Measurements from ENCODE around the gene PRICKLE1. TPM values are rescaled to one million over a fixed set of nuclear protein-coding genes. Genes with fewer than 3 reads are reported as not detected.

PRICKLE1 gene
- total RNA-seq, 1 experiment from 2014 or later, result 7.0 TPM

DNA sequence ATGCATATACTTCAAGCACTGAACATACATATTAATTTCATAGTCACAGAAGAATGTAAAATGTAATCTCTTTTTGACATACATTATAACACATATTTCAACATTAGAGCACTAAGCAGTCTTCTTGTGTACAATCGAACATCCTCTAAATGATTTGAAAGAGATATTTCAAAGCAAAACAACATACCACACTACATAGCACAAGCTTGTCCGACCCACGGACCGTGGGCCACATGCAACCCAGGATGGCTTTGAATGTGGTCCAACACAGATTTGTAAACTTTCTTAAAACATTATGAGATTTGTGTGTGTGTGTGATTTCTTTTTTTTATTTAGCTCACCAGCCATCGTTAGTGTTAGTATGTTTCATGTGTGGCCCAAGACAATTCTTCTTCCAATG lies 7.0 kb downstream of the PRICKLE1 start:
- 0 out of 2 replicates have a peak, but pooled peaks cover 5% of the 10 kb centered on the region for H3K4me1 ChIP-seq (replicated peaks; ENCODE audit: insufficient read depth)
- no peaks in the 10 kb centered on the region for H3K79me2 ChIP-seq (ENCODE audit: low read depth)
- TF ChIP-seq, protein P1, sequence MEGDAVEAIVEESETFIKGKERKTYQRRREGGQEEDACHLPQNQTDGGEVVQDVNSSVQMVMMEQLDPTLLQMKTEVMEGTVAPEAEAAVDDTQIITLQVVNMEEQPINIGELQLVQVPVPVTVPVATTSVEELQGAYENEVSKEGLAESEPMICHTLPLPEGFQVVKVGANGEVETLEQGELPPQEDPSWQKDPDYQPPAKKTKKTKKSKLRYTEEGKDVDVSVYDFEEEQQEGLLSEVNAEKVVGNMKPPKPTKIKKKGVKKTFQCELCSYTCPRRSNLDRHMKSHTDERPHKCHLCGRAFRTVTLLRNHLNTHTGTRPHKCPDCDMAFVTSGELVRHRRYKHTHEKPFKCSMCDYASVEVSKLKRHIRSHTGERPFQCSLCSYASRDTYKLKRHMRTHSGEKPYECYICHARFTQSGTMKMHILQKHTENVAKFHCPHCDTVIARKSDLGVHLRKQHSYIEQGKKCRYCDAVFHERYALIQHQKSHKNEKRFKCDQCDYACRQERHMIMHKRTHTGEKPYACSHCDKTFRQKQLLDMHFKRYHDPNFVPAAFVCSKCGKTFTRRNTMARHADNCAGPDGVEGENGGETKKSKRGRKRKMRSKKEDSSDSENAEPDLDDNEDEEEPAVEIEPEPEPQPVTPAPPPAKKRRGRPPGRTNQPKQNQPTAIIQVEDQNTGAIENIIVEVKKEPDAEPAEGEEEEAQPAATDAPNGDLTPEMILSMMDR (conservative IDR thresholded peaks at IDR 0.05), result no peak
- TF ChIP-seq EZH2 (IDR thresholded peaks at IDR 0.05; ENCODE audit: low read depth), result no peak
- no peak for DNase-seq
- H3K36me3 ChIP-seq (ENCODE audit: low read depth), result no peaks in the 10 kb centered on the region
- no peak overlapping the region for H2AFZ ChIP-seq
- CTCF ChIA-PET, result no interaction called here
- no TSS peak for BruUV-seq (replicated peaks)
- no peaks in the 10 kb centered on the region for H3K27me3 ChIP-seq (ENCODE audit: insufficient read depth, low read depth)
- H3K4me2 ChIP-seq, result no peak overlapping the region
- H3K9me3 ChIP-seq (ENCODE audit: insufficient read depth, low read depth), result no peaks in the 10 kb centered on the region
- H3K4me3 ChIP-seq, result no peak overlapping the region
- H3K9me2 ChIP-seq (ENCODE audit: insufficient read depth), result no peaks in the 10 kb centered on the region
- intact Hi-C loops (cut with micrococcal nuclease; ENCODE audit: unreplicated experiment), result no loop called here
- no peak overlapping the region for H3K27ac ChIP-seq
- no peaks in the 10 kb centered on the region for H3F3A ChIP-seq (ENCODE audit: insufficient read depth, low read depth)
- no peaks in the 10 kb centered on the region for H4K20me1 ChIP-seq (ENCODE audit: insufficient read depth)
- POLR2A ChIA-PET (ENCODE audit: unreplicated experiment), result interaction anchor here (0.7 kb wide), 1 partner anchor 16 kb away, joined by 4 read pairs; no protein-coding TSS in a partner anchor

DNA sequence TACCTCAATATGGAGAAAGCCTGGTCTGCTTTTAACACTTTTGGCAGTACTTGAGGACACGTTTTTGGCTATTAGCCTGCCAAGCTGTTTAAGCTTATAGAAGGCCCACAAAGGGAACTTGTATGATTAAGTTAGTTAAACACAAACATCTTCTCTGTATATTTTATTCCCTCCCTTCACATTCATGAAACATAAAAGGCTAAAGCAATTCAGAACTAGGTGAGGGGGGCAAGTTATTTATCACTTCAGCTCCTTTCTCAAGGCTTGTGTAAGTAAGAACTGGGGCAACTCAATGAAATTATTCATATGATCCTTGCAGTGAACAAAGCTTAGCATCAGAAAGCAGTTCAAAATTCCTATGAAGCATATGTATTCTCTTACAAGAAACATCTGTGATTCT lies 7.5 kb downstream of the PRICKLE1 start:
- intact Hi-C loops (cut with micrococcal nuclease; ENCODE audit: unreplicated experiment), result no loop called here
- no peaks in the 10 kb centered on the region for H3K79me2 ChIP-seq (ENCODE audit: low read depth)
- H3F3A ChIP-seq (ENCODE audit: insufficient read depth, low read depth), result no peaks in the 10 kb centered on the region
- no peaks in the 10 kb centered on the region for H3K9me3 ChIP-seq (ENCODE audit: insufficient read depth, low read depth)
- H3K4me2 ChIP-seq, result no peak overlapping the region
- H3K36me3 ChIP-seq (ENCODE audit: low read depth), result no peaks in the 10 kb centered on the region
- no peak overlapping the region for H2AFZ ChIP-seq
- no TSS peak for BruUV-seq (replicated peaks)
- no peak overlapping the region for H3K4me3 ChIP-seq
- H3K27ac ChIP-seq, result no peak overlapping the region
- 0 out of 2 replicates have a peak, but pooled peaks cover under 1% of the 10 kb centered on the region for H3K4me1 ChIP-seq (replicated peaks; ENCODE audit: insufficient read depth)
- no peaks in the 10 kb centered on the region for H4K20me1 ChIP-seq (ENCODE audit: insufficient read depth)
- no peaks in the 10 kb centered on the region for H3K27me3 ChIP-seq (ENCODE audit: insufficient read depth, low read depth)
- ChIA-PET CTCF (no interaction called here), POLR2A (ENCODE audit: unreplicated experiment) (no interaction called here)
- TF ChIP-seq, protein P1 (conservative IDR thresholded peaks at IDR 0.05), result no peak
- no peak for TF ChIP-seq EZH2 (IDR thresholded peaks at IDR 0.05; ENCODE audit: low read depth)
- no peaks in the 10 kb centered on the region for H3K9me2 ChIP-seq (ENCODE audit: insufficient read depth)
- DNase-seq, result no peak

DNA sequence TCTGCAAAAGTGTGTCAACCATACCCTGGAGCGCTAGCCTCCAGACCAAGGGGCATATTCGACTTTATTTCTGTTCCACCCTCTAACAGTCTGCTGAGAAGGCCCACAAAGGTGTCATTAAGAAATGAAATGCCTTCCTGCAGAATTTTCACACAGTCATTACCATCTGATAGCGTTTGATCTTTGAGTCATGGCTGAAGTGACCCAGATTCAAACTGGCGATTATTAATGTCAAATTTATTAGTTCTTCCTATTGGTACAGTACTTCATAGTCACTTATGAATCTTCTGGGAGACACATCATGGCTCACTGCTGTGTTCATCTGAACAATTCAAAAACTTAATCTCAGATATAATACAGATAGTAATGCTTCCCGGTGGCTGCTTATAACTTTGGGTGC lies 13.2 kb downstream of the PRICKLE1 start:
- no peak overlapping the region for H2AFZ ChIP-seq
- no peaks in the 10 kb centered on the region for H3F3A ChIP-seq (ENCODE audit: insufficient read depth, low read depth)
- no peak for TF ChIP-seq EZH2 (IDR thresholded peaks at IDR 0.05; ENCODE audit: low read depth)
- TF ChIP-seq, protein P1 (conservative IDR thresholded peaks at IDR 0.05), result no peak
- H3K36me3 ChIP-seq (ENCODE audit: low read depth), result no peaks in the 10 kb centered on the region
- no peaks in the 10 kb centered on the region for H3K27me3 ChIP-seq (ENCODE audit: insufficient read depth, low read depth)
- intact Hi-C loops (cut with micrococcal nuclease; ENCODE audit: unreplicated experiment), result no loop called here
- no peak overlapping the region for H3K4me2 ChIP-seq
- DNase-seq, result no peak
- H3K27ac ChIP-seq, result no peak overlapping the region
- POLR2A ChIA-PET (ENCODE audit: unreplicated experiment), result no interaction called here
- H3K9me3 ChIP-seq (ENCODE audit: insufficient read depth, low read depth), result no peaks in the 10 kb centered on the region
- no peak overlapping the region for H3K4me3 ChIP-seq
- no TSS peak for BruUV-seq (replicated peaks)
- CTCF ChIA-PET, result no interaction called here
- no peaks in the 10 kb centered on the region for H3K9me2 ChIP-seq (ENCODE audit: insufficient read depth)
- no peaks in the 10 kb centered on the region for H3K79me2 ChIP-seq (ENCODE audit: low read depth)
- no peaks in the 10 kb centered on the region for H3K4me1 ChIP-seq (replicated peaks; ENCODE audit: insufficient read depth)
- H4K20me1 ChIP-seq (ENCODE audit: insufficient read depth), result no peaks in the 10 kb centered on the region

Measured in PC-9 (cell line).